ENCODE results near the gene GABRA5. TPM values are rescaled to one million over a fixed set of nuclear protein-coding genes. Genes with fewer than 3 reads are reported as not detected.

Gene GABRA5
- total and polyA plus RNA-seq, 2 experiments from 2014 or later = 0.10 TPM; not detected in 1

- no peak overlapping the region for H3K27ac ChIP-seq
- H3K4me1 ChIP-seq (ENCODE audit: insufficient read depth) = no peaks in the 10 kb centered on the region
- no peak for DNase-seq (ENCODE audit: low spot score)
- H3K4me2 ChIP-seq = no peak overlapping the region
- no peak overlapping the region for H2AFZ ChIP-seq
- no peak overlapping the region for H3K4me3 ChIP-seq
- H3K27me3 ChIP-seq = no peaks in the 10 kb centered on the region
- H3K36me3 ChIP-seq (replicated peaks; ENCODE audit: insufficient read depth, low read depth) = no peaks in the 10 kb centered on the region
- TF ChIP-seq EZH2phosphoT487 (IDR thresholded peaks at IDR 0.05; ENCODE audit: low read depth, severe bottlenecking, unreplicated experiment) = no peak
- TF ChIP-seq CTCF (IDR thresholded peaks at IDR 0.05; ENCODE audit: poor library complexity) = no peak
- no peak for TF ChIP-seq EZH2 (IDR thresholded peaks at IDR 0.05; ENCODE audit: borderline replicate concordance)
- H4K20me1 ChIP-seq (ENCODE audit: insufficient read depth, poor library complexity, severe bottlenecking) = no peaks in the 10 kb centered on the region
- no peaks in the 10 kb centered on the region for H3K9me3 ChIP-seq (ENCODE audit: low read depth)
- no peaks in the 10 kb centered on the region for H3K79me2 ChIP-seq
- H3K9me2 ChIP-seq (replicated peaks; ENCODE audit: insufficient read depth) = no peaks in the 10 kb centered on the region
- WGBS (ENCODE audit: low lambda C conversion rate, missing lambda C conversion rate) = 92% methylated on average over 4 of the region's 4 CpGs
Observed at GRCh38 chr15:26981492-26981891, 114.6 kb downstream of the GABRA5 start.

GRCh38 chr15:26983822-26984221 is 117.0 kb downstream of the GABRA5 start:
- H2AFZ ChIP-seq = no peak overlapping the region
- 90% methylated on average over 8 of the region's 8 CpGs for WGBS (ENCODE audit: low lambda C conversion rate, missing lambda C conversion rate)
- no peak overlapping the region for H3K4me3 ChIP-seq
- TF ChIP-seq CTCF (IDR thresholded peaks at IDR 0.05; ENCODE audit: poor library complexity) = no peak
- TF ChIP-seq EZH2phosphoT487 (IDR thresholded peaks at IDR 0.05; ENCODE audit: low read depth, severe bottlenecking, unreplicated experiment) = no peak
- TF ChIP-seq EZH2 (IDR thresholded peaks at IDR 0.05; ENCODE audit: borderline replicate concordance) = no peak
- DNase-seq (ENCODE audit: low spot score) = no peak
- H3K9me2 ChIP-seq (replicated peaks; ENCODE audit: insufficient read depth) = no peaks in the 10 kb centered on the region
- no peak overlapping the region for H3K4me2 ChIP-seq
- H3K4me1 ChIP-seq (ENCODE audit: insufficient read depth) = no peaks in the 10 kb centered on the region
- no peaks in the 10 kb centered on the region for H4K20me1 ChIP-seq (ENCODE audit: insufficient read depth, poor library complexity, severe bottlenecking)
- no peaks in the 10 kb centered on the region for H3K9me3 ChIP-seq (ENCODE audit: low read depth)
- no peak overlapping the region for H3K27ac ChIP-seq
- no peaks in the 10 kb centered on the region for H3K36me3 ChIP-seq (replicated peaks; ENCODE audit: insufficient read depth, low read depth)
- H3K27me3 ChIP-seq = no peaks in the 10 kb centered on the region
- no peaks in the 10 kb centered on the region for H3K79me2 ChIP-seq

GRCh38 chr15:26985050-26985449 is 118.2 kb downstream of the GABRA5 start:
- no peaks in the 10 kb centered on the region for H3K9me2 ChIP-seq (replicated peaks; ENCODE audit: insufficient read depth)
- H3K4me2 ChIP-seq = no peak overlapping the region
- H3K79me2 ChIP-seq = no peaks in the 10 kb centered on the region
- no peaks in the 10 kb centered on the region for H3K27me3 ChIP-seq
- H3K9me3 ChIP-seq (ENCODE audit: low read depth) = no peaks in the 10 kb centered on the region
- no peak for DNase-seq (ENCODE audit: low spot score)
- WGBS (ENCODE audit: low lambda C conversion rate, missing lambda C conversion rate) = 95% methylated on average over 4 of the region's 4 CpGs
- no peaks in the 10 kb centered on the region for H4K20me1 ChIP-seq (ENCODE audit: insufficient read depth, poor library complexity, severe bottlenecking)
- no peak overlapping the region for H3K27ac ChIP-seq
- no peaks in the 10 kb centered on the region for H3K4me1 ChIP-seq (ENCODE audit: insufficient read depth)
- TF ChIP-seq EZH2phosphoT487 (IDR thresholded peaks at IDR 0.05; ENCODE audit: low read depth, severe bottlenecking, unreplicated experiment) = no peak
- TF ChIP-seq EZH2 (IDR thresholded peaks at IDR 0.05; ENCODE audit: borderline replicate concordance) = no peak
- H3K4me3 ChIP-seq = no peak overlapping the region
- no peak overlapping the region for H2AFZ ChIP-seq
- H3K36me3 ChIP-seq (replicated peaks; ENCODE audit: insufficient read depth, low read depth) = no peaks in the 10 kb centered on the region

GRCh38 chr15:26996250-26996649 is 129.4 kb downstream of the GABRA5 start:
- no peaks in the 10 kb centered on the region for H3K9me2 ChIP-seq (replicated peaks; ENCODE audit: insufficient read depth)
- H4K20me1 ChIP-seq (ENCODE audit: insufficient read depth, poor library complexity, severe bottlenecking) = no peaks in the 10 kb centered on the region
- no peak overlapping the region for H3K4me3 ChIP-seq
- TF ChIP-seq EZH2 (IDR thresholded peaks at IDR 0.05; ENCODE audit: borderline replicate concordance) = no peak
- TF ChIP-seq EZH2phosphoT487 (IDR thresholded peaks at IDR 0.05; ENCODE audit: low read depth, severe bottlenecking, unreplicated experiment) = no peak
- TF ChIP-seq CTCF (IDR thresholded peaks at IDR 0.05; ENCODE audit: poor library complexity) = no peak
- H3K27ac ChIP-seq = no peak overlapping the region
- no peaks in the 10 kb centered on the region for H3K9me3 ChIP-seq (ENCODE audit: low read depth)
- H3K36me3 ChIP-seq (replicated peaks; ENCODE audit: insufficient read depth, low read depth) = no peaks in the 10 kb centered on the region
- H3K4me2 ChIP-seq = no peak overlapping the region
- no peaks in the 10 kb centered on the region for H3K79me2 ChIP-seq
- no peak for DNase-seq (ENCODE audit: low spot score)
- H2AFZ ChIP-seq = no peak overlapping the region
- no peaks in the 10 kb centered on the region for H3K27me3 ChIP-seq
- WGBS (ENCODE audit: low lambda C conversion rate, missing lambda C conversion rate) = 98% methylated on average over 2 of the region's 2 CpGs
- no peaks in the 10 kb centered on the region for H3K4me1 ChIP-seq (ENCODE audit: insufficient read depth)

Other genes with a start within 250 kb of the GABRA5 start
- gene GABRB3, start 94.0 kb upstream of the GABRA5 start, total RNA-seq = 1.8 and 3.4 TPM in 2 replicates
- gene GABRB3, start 94.0 kb upstream of the GABRA5 start, polyA plus RNA-seq = 1.3 and 1.8 TPM in 2 replicates
- 0.43 and 1.0 TPM in 2 replicates for gene GABRG3, start 104.1 kb downstream of the GABRA5 start, total RNA-seq
- 0.15 and 0.83 TPM in 2 replicates for gene GABRG3, start 104.1 kb downstream of the GABRA5 start, polyA plus RNA-seq

All from hepatocyte (in vitro differentiated cells).